Measurements from ENCODE around the gene HS3ST5. TPM values are rescaled to one million over a fixed set of nuclear protein-coding genes. Genes with fewer than 3 reads are reported as not detected.
"Not testable (repeated sequence)": the region's sequence is repeated elsewhere in the genome, so short reads cannot be mapped to it uniquely, and the experiment has no call there.

HS3ST5 gene
- total and polyA plus RNA-seq, 4 donors = 0.02 to 0.18 (median 0.04) TPM; not detected in 1

DNA sequence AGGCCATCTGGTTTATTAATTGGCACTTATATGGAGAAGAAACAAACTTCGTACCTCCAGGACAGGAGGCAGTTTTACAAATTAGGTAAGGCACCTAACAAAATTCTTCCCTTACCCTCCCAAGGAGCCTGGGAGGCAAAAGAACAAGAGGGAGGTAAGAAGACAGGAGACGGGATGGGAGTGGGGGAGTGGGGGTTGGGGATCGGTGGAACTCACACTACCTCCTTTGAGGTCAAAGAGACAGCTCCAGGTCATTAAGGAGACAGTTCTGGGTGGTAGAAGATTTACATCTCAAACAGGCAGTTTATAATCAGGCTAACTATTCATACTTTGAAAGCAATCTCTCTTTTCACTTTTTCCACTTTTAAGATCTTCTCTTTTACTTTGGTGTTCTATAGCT, 259.6 kb downstream of the HS3ST5 start:
- TF ChIP-seq, protein P1, sequence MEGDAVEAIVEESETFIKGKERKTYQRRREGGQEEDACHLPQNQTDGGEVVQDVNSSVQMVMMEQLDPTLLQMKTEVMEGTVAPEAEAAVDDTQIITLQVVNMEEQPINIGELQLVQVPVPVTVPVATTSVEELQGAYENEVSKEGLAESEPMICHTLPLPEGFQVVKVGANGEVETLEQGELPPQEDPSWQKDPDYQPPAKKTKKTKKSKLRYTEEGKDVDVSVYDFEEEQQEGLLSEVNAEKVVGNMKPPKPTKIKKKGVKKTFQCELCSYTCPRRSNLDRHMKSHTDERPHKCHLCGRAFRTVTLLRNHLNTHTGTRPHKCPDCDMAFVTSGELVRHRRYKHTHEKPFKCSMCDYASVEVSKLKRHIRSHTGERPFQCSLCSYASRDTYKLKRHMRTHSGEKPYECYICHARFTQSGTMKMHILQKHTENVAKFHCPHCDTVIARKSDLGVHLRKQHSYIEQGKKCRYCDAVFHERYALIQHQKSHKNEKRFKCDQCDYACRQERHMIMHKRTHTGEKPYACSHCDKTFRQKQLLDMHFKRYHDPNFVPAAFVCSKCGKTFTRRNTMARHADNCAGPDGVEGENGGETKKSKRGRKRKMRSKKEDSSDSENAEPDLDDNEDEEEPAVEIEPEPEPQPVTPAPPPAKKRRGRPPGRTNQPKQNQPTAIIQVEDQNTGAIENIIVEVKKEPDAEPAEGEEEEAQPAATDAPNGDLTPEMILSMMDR (IDR thresholded peaks at IDR 0.05; ENCODE audit: control extremely low read depth, extremely low read depth) = no peak
- Histone ChIP-seq H3K27ac (ENCODE audit: low read depth in 1 of 2, low read length in 1 of 2) (no peak overlapping the region), H3K9me3 (ENCODE audit: control insufficient read depth in 4 of 4, insufficient read depth in 3 of 4, low read length in 3 of 4) (no peaks in the 10 kb centered on the region), H3K4me3 (no peak overlapping the region), H3K4me1 (ENCODE audit: control insufficient read depth in 5 of 5, insufficient read depth in 5 of 5, low read length in 5 of 5) (no peaks in the 10 kb centered on the region), H3K9ac (ENCODE audit: insufficient read depth in 1 of 2, low read length in 2 of 2) (no peak overlapping the region), H3K27me3 (ENCODE audit: control insufficient read depth in 3 of 3, insufficient read depth in 3 of 3, low read length in 2 of 3) (peaks cover 0 to 5% (median 2%) of the 10 kb centered on the region in 3 donors), H3K36me3 (ENCODE audit: control insufficient read depth in 4 of 4, insufficient read depth in 4 of 4, low read length in 4 of 4) (no peaks in the 10 kb centered on the region)
- WGBS, 2 donors = 62 to 68% methylated on average over 3 of the region's 3 CpGs
- no peak for ATAC-seq (ENCODE audit: insufficient read depth, low FRiP score)
- DNase-seq = no peak

DNA sequence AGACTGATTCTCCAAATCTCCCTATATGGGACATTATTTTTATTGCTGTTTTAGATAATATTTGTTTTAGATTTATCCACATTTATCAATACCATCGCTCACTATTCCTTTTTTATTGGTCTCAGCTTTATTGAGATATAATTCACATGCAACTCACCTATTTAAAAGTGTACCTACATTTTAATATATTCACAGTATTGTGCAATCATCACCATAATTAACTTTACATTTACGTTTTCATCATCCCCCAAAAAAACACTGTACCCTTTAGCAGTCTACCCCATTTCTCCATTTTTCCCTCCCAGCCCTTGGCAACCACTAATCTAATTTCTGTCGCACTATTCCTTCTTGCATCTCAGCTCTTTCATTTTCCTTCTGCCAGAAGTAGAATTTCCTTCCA, 261.1 kb downstream of the HS3ST5 start:
- Histone ChIP-seq H3K9me3 (ENCODE audit: control insufficient read depth in 4 of 4, insufficient read depth in 3 of 4, low read length in 3 of 4) (no peaks in the 10 kb centered on the region), H3K9ac (ENCODE audit: insufficient read depth in 1 of 2, low read length in 2 of 2) (no peak overlapping the region), H3K4me3 (no peak overlapping the region), H3K4me1 (ENCODE audit: control insufficient read depth in 5 of 5, insufficient read depth in 5 of 5, low read length in 5 of 5) (no peaks in the 10 kb centered on the region), H3K27me3 (ENCODE audit: control insufficient read depth in 3 of 3, insufficient read depth in 3 of 3, low read length in 2 of 3) (peaks cover 0 to 5% (median 2%) of the 10 kb centered on the region in 3 donors), H3K27ac (ENCODE audit: low read depth in 1 of 2, low read length in 1 of 2) (no peak overlapping the region), H3K36me3 (ENCODE audit: control insufficient read depth in 4 of 4, insufficient read depth in 4 of 4, low read length in 4 of 4) (no peaks in the 10 kb centered on the region)
- WGBS, 2 donors = 80% methylated on average over 3 of the region's 3 CpGs
- DNase-seq (no peak), ATAC-seq (ENCODE audit: insufficient read depth, low FRiP score) (no peak)
- TF ChIP-seq, protein P1 (IDR thresholded peaks at IDR 0.05; ENCODE audit: control extremely low read depth, extremely low read depth) = no peak

DNA sequence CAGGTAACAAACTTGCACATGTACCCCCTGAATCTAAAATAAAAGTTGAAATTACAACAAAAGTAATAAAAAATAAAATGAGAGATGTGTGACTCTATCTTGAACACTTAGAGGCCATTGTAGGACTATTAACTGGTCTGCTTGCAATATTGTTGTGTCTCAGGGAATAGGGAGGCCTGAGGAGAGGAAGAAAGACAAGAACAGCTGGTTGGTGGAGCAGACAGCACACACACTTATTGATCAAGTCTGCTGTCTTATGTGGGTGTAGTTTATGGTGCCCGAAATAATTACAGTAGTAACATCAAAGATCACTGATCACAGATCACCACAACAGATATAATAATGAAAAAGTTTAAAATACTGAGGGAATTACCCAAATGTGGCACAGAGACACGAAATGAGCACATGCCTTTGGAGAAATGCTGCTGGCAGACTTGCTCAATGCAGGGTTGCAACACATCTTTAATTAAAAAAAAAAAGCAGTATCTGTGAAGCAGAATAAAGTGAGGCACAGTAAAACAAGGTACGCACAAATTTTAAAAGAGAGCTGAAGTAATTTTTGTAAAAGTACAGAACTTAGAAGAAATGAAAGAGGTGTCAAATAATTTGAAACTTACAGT, 261.8 kb downstream of the HS3ST5 start:
- H3K36me3 ChIP-seq (ENCODE audit: control insufficient read depth in 4 of 4, insufficient read depth in 4 of 4, low read length in 4 of 4) = no peaks in the 10 kb centered on the region
- H3K27me3 ChIP-seq (ENCODE audit: control insufficient read depth in 3 of 3, insufficient read depth in 3 of 3, low read length in 2 of 3) = peaks cover 0 to 2% (median under 1%) of the 10 kb centered on the region in 3 donors
- TF ChIP-seq, protein P1 (IDR thresholded peaks at IDR 0.05; ENCODE audit: control extremely low read depth, extremely low read depth) = no peak
- H3K9ac ChIP-seq (ENCODE audit: insufficient read depth in 1 of 2, low read length in 2 of 2) = no peak overlapping the region
- DNase-seq (no peak), ATAC-seq (ENCODE audit: insufficient read depth, low FRiP score) (no peak)
- H3K27ac ChIP-seq (ENCODE audit: low read depth in 1 of 2, low read length in 1 of 2) = no peak overlapping the region
- no peaks in the 10 kb centered on the region for H3K9me3 ChIP-seq (ENCODE audit: control insufficient read depth in 4 of 4, insufficient read depth in 3 of 4, low read length in 3 of 4)
- H3K4me1 ChIP-seq (ENCODE audit: control insufficient read depth in 5 of 5, insufficient read depth in 5 of 5, low read length in 5 of 5) = no peaks in the 10 kb centered on the region
- WGBS, 2 donors = 71 to 72% methylated on average over 3 of the region's 3 CpGs
- H3K4me3 ChIP-seq = no peak overlapping the region

DNA sequence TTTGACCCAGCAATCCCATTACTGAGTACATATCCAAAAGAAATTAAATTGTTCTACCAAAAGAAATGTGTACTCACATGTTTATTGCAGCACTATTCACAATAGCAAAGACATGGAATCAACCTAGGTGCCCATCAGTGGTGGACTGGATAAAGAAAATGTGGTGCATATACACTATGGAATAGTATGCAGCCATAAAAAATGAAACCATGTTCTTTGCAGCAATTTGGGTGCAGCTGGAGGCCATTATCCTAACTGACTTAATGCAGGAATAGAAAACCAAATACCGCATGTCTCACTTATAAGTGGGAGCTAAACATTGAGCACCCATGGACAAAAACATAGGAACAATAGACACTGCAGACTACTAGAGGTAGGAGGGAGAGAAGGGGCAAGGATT, 262.4 kb downstream of the HS3ST5 start:
- 96 to 100% methylated on average over 1 of the region's 1 CpG for WGBS, 2 donors
- not testable (repeated sequence) for H3K4me1 ChIP-seq (ENCODE audit: control insufficient read depth in 5 of 5, insufficient read depth in 5 of 5, low read length in 5 of 5); H3K27me3 ChIP-seq (ENCODE audit: control insufficient read depth in 3 of 3, insufficient read depth in 3 of 3, low read length in 2 of 3); ATAC-seq (ENCODE audit: insufficient read depth, low FRiP score); H3K9me3 ChIP-seq (ENCODE audit: control insufficient read depth in 4 of 4, insufficient read depth in 3 of 4, low read length in 3 of 4); DNase-seq; H3K27ac ChIP-seq (ENCODE audit: low read depth in 1 of 2, low read length in 1 of 2); H3K36me3 ChIP-seq (ENCODE audit: control insufficient read depth in 4 of 4, insufficient read depth in 4 of 4, low read length in 4 of 4); H3K4me3 ChIP-seq; H3K9ac ChIP-seq (ENCODE audit: insufficient read depth in 1 of 2, low read length in 2 of 2)
